ENCODE measurements around the gene TBPL1. TPM values are rescaled to one million over a fixed set of nuclear protein-coding genes. Genes with fewer than 3 reads are reported as not detected.

Gene TBPL1
- total RNA-seq, 3 donors from 2014 or later = 16.6 to 25.4 (median 23.3) TPM

- no peak for DNase-seq
- TF ChIP-seq CTCF (IDR thresholded peaks at IDR 0.05) = no peak
- H3K36me3 ChIP-seq (ENCODE audit: low read depth) = no peaks in the 10 kb centered on the region
- H3K4me1 ChIP-seq (ENCODE audit: low read depth) = no peaks in the 10 kb centered on the region
- no peaks in the 10 kb centered on the region for H3K9me3 ChIP-seq
- ATAC-seq = no peak
- H3K4me3 ChIP-seq = no peak overlapping the region
- intact Hi-C loops (cut with DNase I, micrococcal nuclease) = no loop called here
Observed at GRCh38 chr6:134021396-134022122, 68.5 kb downstream of the TBPL1 start.

DNA sequence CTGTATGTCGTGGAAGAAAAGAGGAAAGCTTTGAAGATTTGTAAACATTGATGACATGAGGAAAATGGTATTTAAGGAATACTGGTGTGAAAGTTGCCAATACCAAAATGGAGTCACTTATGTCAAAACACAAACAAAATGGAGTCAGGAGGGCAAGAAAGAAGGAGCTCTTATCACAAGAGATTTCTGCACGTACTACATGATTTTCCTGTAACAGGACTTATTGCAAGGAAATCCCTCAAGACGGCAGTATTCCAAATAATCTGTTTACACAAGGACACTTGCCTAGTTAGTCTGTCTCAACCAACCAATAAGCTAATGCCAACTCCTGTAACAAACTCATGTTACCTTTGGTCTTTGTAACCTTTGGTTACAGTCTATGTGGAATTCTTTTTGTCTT is 69.6 kb downstream of the TBPL1 start:
- ATAC-seq (no peak), DNase-seq (no peak)
- no peak for TF ChIP-seq CTCF (IDR thresholded peaks at IDR 0.05)
- intact Hi-C loops (cut with DNase I, micrococcal nuclease) = no loop called here
- Histone ChIP-seq H3K9me3 (no peaks in the 10 kb centered on the region), H3K4me3 (no peak overlapping the region), H3K4me1 (ENCODE audit: low read depth) (no peaks in the 10 kb centered on the region), H3K36me3 (ENCODE audit: low read depth) (no peaks in the 10 kb centered on the region)

DNA sequence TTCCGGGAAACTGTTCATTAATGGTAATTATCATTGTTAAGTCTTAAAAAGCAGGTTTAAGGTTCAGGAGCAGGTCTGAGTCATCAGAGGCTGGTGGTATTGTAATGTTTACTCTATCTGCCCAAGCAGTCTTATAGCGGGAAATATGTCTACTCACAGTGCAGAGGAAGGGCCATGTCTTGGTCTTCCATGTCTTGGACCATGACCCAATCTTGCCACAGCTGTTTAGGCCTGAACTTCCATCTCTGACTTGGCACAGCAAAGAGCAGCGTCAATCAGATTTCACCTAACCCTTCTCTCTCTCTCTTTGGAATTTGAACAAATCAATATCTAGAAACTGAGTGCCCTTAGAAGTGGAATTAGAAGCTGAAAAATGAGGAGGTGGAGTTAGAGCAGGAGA is 73.6 kb downstream of the TBPL1 start:
- Histone ChIP-seq H3K4me1 (ENCODE audit: low read depth) (no peaks in the 10 kb centered on the region), H3K36me3 (ENCODE audit: low read depth) (no peaks in the 10 kb centered on the region), H3K4me3 (no peak overlapping the region), H3K9me3 (no peaks in the 10 kb centered on the region)
- no peak for DNase-seq
- no peak for TF ChIP-seq CTCF (IDR thresholded peaks at IDR 0.05)
- intact Hi-C loops (cut with DNase I, micrococcal nuclease) = no loop called here
- ATAC-seq = no peak

DNA sequence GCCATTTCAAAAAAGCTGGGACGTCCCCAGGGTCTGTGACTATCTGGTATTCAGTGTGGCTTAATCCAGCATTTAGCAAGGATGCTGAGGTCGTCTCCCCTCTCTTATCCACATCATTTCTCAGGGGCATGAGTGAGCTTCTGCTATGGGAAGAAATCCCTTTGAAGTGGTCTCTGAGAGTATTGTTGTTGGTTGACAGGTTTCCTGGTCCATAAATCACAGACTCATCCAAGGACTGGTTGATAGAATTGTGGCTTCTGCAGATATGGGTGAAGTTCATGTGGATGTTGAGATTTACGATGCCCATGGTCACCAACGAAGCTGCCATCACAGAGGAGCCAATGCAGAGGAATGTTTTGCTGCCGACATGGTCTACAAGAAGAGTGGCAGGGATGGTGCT is 75.4 kb downstream of the TBPL1 start:
- no peak overlapping the region for H3K4me3 ChIP-seq
- no peaks in the 10 kb centered on the region for H3K36me3 ChIP-seq (ENCODE audit: low read depth)
- no peaks in the 10 kb centered on the region for H3K4me1 ChIP-seq (ENCODE audit: low read depth)
- H3K9me3 ChIP-seq = no peaks in the 10 kb centered on the region
- intact Hi-C loops (cut with DNase I, micrococcal nuclease) = no loop called here
- ATAC-seq = no peak
- DNase-seq = no peak
- TF ChIP-seq CTCF (IDR thresholded peaks at IDR 0.05) = no peak

DNA sequence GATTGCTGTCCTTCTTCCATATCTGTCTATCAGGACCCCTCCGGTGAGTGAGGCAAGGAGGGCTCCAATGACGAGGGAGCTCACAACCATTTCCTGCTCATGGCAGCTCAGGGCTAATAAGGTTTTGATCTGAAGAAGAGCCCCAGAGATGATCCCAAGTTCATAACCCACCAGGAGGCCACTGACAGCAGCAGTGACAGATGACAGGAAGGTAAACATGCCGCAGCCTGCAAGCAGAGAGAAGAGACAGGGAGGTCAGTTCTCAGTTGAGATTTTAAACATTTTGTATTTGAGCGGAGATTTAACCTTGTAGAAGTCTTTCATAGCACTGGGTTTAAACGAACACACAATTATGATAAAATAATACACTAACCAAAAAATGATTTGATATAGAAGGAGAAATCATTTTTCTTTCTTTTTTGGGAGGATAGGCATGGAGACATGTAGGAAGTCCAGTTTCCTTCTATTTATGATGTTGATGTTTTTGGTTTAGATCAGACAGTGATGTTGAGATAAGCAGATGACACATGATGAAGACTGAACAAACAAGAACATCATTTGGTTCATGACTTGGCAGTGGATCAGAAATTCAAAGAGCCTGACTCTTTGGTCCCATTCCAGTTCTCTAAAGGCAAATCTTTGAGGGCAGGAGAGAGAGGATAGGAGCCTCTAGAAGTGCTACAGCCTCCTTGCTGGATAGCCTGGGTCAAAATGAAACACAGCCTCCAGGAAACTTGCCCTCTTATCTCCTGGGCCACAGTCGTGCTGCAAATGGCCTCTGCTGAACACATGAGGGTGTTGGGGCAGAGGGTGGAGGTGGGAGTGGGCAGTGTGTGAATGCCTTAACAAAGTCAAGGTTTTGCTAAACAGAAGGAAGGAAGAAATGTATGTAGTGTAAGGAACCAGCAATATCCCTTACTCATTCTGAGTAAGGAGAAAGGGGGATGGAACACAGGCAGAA is 76.8 kb downstream of the TBPL1 start:
- Histone ChIP-seq H3K4me1 (ENCODE audit: low read depth) (no peaks in the 10 kb centered on the region), H3K4me3 (no peak overlapping the region), H3K36me3 (ENCODE audit: low read depth) (no peaks in the 10 kb centered on the region), H3K9me3 (no peaks in the 10 kb centered on the region)
- ATAC-seq = no peak
- DNase-seq = no peak
- TF ChIP-seq CTCF (IDR thresholded peaks at IDR 0.05) = no peak
- intact Hi-C loops (cut with DNase I, micrococcal nuclease) = no loop called here

Data from mucosa of descending colon (tissue), 3 donors.